Measurements from ENCODE around the gene TMSB15C. TPM values are rescaled to one million over a fixed set of nuclear protein-coding genes. Genes with fewer than 3 reads are reported as not detected.
"Not testable (repeated sequence)": the region's sequence is repeated elsewhere in the genome, so short reads cannot be mapped to it uniquely, and the experiment has no call there.

The TMSB15C gene
- total RNA-seq (1 to 10 TPM; 5.3 to 5.4 TPM), polyA plus RNA-seq (under 1 TPM; 0.86 to 0.99 (median 0.94) TPM), total RNA-seq (0 to 0.17 (median 0.03) reads per million in 6 experiments)

DNA sequence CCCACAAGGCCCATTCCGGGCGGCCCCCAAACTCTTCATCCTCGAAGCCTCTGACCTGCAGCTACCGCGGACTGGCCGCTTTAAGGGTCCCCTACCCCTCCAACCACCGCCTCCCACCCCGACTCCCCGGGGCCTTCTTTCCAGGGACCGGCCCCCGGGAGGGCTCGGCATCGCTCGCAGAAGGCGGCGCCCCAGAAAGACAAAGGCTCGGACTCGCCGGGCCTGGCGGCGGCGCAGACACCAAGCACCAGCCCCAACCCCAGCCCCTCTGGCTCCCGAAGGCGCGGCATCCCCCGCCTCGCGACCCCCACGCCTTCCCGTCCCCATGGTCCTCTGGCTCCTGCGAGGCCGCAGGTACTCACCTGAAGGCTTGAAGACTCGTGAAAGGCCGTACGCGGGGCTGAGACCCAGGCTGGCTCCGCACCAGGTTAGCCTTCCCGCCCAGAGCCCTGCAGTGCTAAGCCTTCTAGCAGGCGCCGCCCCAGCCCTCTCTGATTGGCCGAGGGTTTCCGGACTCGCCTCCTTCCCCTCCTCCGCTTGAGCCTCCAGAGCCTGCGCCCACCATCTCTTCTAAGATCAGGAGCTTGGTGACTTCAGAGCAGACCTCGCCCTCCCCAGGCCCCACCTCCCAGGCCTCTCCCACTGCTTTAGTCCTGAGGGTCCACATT, at the start of gene TMSB15C:
Gene TMSB15C, minus strand, starts transcription at position 459 of the 668 bp plus-strand sequence.
- H3K4me3 Mint-ChIP-seq, H3K27ac Mint-ChIP-seq, H3K36me3 Mint-ChIP-seq, H3K4me1 Mint-ChIP-seq, H3K27me3 Mint-ChIP-seq, H3K9me3 Mint-ChIP-seq, DNase-seq, POLR2A ChIA-PET: not testable (repeated sequence)
- peak; percentile 99 for ATAC-seq

DNA sequence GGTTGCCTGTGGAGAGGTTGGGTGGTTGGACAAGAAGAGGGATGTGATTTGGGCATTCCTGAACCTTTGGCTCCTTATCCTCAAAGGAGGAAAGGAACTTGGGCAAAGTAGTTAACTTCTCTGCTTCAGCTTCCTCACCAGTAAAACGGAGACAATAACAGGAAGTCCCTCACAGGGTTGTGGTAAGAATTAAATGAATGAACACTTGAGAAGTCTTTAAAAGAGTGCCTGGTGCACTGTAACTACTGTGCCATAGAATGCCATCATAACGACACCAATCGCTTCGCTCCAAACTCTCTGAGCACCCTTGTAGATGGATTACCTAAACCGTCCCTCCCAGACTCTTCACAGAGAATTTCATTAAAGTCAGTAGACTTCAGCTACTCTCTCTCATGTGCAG, 46.8 kb upstream of the TMSB15C start:
- H3K27me3 Mint-ChIP-seq: no peaks in the 10 kb centered on the region
- peak; percentile 95 to 96 for ATAC-seq
- POLR2A ChIA-PET: interaction anchor here (0.7 to 1.8 kb wide), 3 partner anchors 10 to 34 kb away, joined by 4 to 9 read pairs (median 7); partner anchors contain the start of genes SLC25A53 and ZCCHC18
- peaks cover 0 to 14% (median 0%) of the 10 kb centered on the region in 3 donors for H3K36me3 Mint-ChIP-seq
- peak overlapping the region; percentile 34 to 83 (median 59) for H3K4me3 Mint-ChIP-seq
- no peaks in the 10 kb centered on the region for H3K9me3 Mint-ChIP-seq
- H3K4me1 Mint-ChIP-seq: peaks cover 12 to 54% (median 29%) of the 10 kb centered on the region in 4 donors
- H3K27ac Mint-ChIP-seq: peak overlapping the region; percentile 64 to 95 (median 93)
- peak in 3 of 10 donors; percentile 8 to 52 (median 39) for DNase-seq

DNA sequence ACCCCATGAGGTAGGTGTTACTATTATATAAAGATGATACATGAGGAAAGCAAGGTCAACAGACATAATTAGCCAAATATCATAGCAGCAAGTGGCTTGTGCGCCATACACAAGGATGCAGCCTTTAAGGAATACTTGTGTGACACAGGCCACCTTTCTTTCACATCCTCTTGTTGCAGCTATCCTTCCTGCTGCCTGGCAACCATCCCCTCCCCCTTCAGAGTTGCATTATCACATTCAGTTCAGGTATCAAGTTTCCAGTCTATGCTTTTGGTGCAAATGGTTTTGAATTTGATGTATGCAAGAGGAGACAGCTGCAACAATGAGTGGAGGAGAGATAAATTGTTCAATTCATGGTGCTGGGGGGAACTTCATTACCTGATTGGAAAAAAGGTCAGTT, 42.7 kb upstream of the TMSB15C start:
- POLR2A ChIA-PET: interaction anchor here (1.0 to 1.4 kb wide), 2 partner anchors 38 to 40 kb away, joined by 3 read pairs; partner anchors contain the start of gene SLC25A53
- H3K27me3 Mint-ChIP-seq: no peaks in the 10 kb centered on the region
- peak overlapping the region in 1 of 10 donors; percentile 72 for H3K27ac Mint-ChIP-seq
- H3K9me3 Mint-ChIP-seq: no peaks in the 10 kb centered on the region
- no peak for ATAC-seq
- H3K4me1 Mint-ChIP-seq: peaks cover 17 to 36% (median 35%) of the 10 kb centered on the region in 4 donors
- H3K36me3 Mint-ChIP-seq: no peaks in the 10 kb centered on the region
- H3K4me3 Mint-ChIP-seq: no peak overlapping the region
- DNase-seq: no peak

DNA sequence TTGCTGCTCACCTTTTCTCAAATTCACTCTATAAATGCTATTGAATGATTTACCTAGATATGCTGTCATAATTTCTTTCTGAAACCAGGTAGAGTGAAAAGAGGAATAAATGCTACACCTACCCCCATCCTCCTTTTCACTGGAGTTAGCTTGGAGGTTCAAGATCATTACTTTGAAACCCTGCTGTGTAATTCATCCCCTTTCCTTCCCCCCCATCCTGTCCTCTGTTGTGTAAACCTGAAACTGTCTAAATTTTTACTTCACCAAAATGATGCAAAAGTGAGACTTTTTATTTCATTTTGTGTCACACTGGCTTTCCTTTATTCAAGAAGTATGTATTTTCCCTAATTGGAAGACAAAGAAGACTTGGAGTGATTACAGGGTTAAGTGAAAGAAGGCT, 41.7 kb upstream of the TMSB15C start:
- Mint-ChIP-seq H3K9me3 (no peaks in the 10 kb centered on the region), H3K4me3 (no peak overlapping the region), H3K36me3 (no peaks in the 10 kb centered on the region), H3K4me1 (peaks cover 12 to 35% (median 32%) of the 10 kb centered on the region in 4 donors), H3K27me3 (no peaks in the 10 kb centered on the region), H3K27ac (peak overlapping the region in 4 of 10 donors; percentile 19 to 75 (median 57))
- POLR2A ChIA-PET: no interaction called here
- DNase-seq (no peak), ATAC-seq (no peak)

DNA sequence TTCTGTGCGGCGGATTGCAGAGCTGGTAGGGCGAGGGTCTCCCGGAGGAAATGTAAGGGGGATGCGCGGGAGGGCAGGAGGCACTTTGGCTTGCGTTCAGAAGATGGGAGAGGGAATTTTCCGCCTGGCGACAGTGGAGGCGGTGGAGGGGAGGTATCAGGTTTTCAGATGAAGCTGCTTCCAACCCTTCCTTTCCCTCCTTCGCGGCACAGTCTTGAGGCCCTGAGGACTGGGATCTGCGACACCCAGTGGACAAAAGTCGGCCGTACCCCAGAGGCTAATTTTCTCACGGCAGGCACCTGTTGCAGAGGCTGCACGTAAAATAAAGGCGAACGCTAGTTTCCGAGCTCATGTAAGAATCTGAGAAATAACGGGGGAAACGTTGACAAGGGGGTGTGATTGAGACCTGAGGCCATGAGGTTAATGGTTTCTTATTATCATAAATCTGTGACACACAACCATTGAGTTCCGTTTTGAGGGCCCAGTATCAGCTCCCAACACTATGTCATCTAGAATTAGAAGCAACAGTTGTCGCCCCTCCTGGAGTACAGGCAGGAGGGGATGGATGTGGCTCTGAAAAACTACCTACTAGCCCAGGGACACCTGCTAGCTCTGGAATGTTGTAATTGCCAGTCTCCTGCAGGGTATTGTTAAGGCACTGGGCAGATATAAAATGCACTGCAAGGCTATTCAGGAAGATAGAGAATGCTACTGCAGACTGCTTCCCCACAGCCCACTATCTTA, 37.4 kb upstream of the TMSB15C start:
- Mint-ChIP-seq H3K27ac (peak overlapping the region; percentile 80 to 98 (median 94)), H3K4me3 (peak overlapping the region; percentile 83 to 95 (median 90)), H3K9me3 (no peaks in the 10 kb centered on the region), H3K4me1 (peaks cover 21 to 59% (median 45%) of the 10 kb centered on the region in 4 donors), H3K36me3 (no peaks in the 10 kb centered on the region), H3K27me3 (no peaks in the 10 kb centered on the region)
- POLR2A ChIA-PET: interaction anchor here (0.6 to 3.1 kb wide), 8 partner anchors 10 to 426 kb away, joined by 3 to 24 read pairs (median 6); partner anchors contain the start of gene SLC25A53
- DNase-seq: peak in 9 of 10 donors; percentile 23 to 71 (median 48)
- ATAC-seq: peak; percentile 50 to 53

DNA sequence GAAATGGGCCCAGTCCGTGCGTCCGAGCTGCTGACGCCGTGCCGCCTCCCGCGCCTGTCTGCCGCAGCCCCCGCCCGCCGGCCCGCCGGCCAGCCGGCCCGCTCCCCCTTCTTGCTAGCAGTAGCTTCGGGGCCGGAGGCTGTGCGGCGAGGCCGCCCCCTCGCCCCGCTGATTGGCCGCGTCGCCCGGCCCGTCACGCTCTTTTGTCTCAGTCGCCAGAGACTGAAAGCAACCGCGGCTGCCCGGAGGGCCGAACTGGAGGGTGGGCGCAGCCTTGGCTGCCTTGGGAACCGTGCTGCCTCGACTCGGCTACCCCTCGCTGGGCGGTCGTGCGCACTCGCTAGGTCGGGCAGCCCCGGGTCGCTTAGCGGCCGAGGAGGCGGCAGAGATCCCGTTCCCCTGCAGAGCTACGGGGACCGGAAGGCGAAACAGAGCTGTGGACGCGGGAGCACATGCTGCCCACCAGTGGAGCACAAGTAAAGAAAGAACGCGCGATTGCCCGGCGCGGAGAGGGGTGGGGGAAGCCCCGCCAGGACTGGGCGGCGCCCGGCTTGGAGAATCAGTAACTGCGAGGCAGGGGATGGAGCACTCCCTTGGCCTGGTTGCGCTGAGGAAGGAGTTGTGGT, 36.4 kb upstream of the TMSB15C start, which contains the start of gene ZCCHC18:
Gene ZCCHC18, plus strand, starts transcription at position 198 of the 626 bp plus-strand sequence. CDS start 1,589 bp downstream, outside the sequence.
- Mint-ChIP-seq H3K36me3 (no peaks in the 10 kb centered on the region), H3K4me1 (peaks cover 15 to 63% (median 47%) of the 10 kb centered on the region in 4 donors), H3K27ac (peak within 1 kb of the TSS; percentile 91 to 98 (median 96)), H3K27me3 (no peaks in the 10 kb centered on the region), H3K4me3 (peak within 1 kb of the TSS; percentile 83 to 95 (median 90)), H3K9me3 (no peaks in the 10 kb centered on the region)
- POLR2A ChIA-PET: interaction anchor here (0.6 to 3.1 kb wide), 6 partner anchors 10 to 46 kb away, joined by 3 to 24 read pairs (median 8); partner anchors contain the start of gene SLC25A53
- ATAC-seq (peak; percentile 28 to 48), DNase-seq (peak in 9 of 10 donors; percentile 9 to 64 (median 22))

DNA sequence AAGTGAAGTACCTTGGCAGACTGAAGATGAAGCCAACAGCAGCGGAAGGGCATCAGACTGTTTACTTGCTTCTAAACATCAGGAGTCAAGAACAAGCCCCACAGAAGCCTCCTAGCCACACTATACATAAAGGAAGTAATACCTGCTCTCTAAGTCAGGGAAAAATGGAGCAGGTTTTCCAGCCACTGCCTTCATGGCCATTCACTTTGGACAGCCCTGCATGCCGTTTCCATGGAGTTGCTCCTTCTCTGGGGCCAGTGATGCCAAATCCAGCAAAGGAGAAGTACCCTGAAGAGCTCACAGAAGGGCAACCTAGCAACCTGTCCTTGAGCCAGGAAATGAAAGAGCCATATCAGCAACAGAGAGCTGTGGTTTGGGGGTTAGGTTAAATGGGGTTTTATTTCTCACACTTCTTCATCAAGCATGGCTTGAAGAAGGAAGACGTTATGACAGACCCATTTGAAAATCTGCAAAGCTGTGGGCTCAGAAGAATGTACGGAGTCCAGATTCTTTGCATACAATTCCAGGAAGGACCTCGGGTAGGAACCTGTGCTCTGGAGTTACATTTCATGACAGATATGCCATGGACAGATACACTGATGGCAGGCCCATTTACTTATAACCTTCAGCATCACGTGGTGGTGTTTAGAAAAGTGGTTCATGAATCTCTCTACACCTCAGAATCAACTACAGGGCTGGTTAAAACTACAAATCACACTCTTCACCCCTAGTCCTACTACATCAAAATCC, 34.6 kb upstream of the TMSB15C start:
- peaks cover 20 to 68% (median 50%) of the 10 kb centered on the region in 4 donors for H3K4me1 Mint-ChIP-seq
- DNase-seq (peak in 5 of 10 donors; percentile 41 to 67 (median 62)), ATAC-seq (peak; percentile 63 to 75)
- not testable (repeated sequence) for H3K9me3 Mint-ChIP-seq, H3K27me3 Mint-ChIP-seq, H3K36me3 Mint-ChIP-seq
- peak overlapping the region; percentile 91 to 98 (median 96) for H3K27ac Mint-ChIP-seq
- POLR2A ChIA-PET: interaction anchor here (1.4 to 3.1 kb wide), 4 partner anchors 25 to 56 kb away, joined by 3 to 24 read pairs (median 6); partner anchors contain the start of genes FAM199X and SLC25A53
- peak overlapping the region; percentile 71 to 94 (median 88) for H3K4me3 Mint-ChIP-seq

DNA sequence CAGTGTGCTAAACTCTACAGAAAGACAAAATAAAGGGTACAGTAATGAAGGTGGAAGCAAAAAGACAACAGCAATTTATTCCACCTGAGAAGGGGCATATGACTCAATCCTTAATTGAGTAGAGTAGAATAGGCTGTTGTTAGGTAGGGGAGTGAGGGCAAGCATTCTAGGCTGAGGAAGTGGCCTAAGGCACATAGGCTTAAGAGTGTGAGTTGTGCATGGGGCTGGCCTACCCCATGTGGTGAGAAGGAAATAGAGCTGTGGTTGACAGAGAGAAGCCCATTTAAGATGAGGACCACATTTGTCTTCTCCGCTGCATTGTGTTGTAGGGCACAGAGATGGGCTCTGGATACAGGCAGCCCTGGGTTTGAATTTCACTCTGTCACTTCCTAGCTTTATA, 32.9 kb upstream of the TMSB15C start:
- H3K36me3 Mint-ChIP-seq: peaks cover 0 to 6% (median 0%) of the 10 kb centered on the region in 3 donors
- POLR2A ChIA-PET: interaction anchor here (1.1 to 1.8 kb wide), 2 partner anchors 10 to 48 kb away, joined by 4 to 6 read pairs; partner anchors contain the start of gene SLC25A53
- peak overlapping the region in 6 of 10 donors; percentile 15 to 91 (median 46) for H3K4me3 Mint-ChIP-seq
- ATAC-seq: no peak
- peak overlapping the region; percentile 36 to 98 (median 87) for H3K27ac Mint-ChIP-seq
- H3K4me1 Mint-ChIP-seq: peaks cover 15 to 54% (median 41%) of the 10 kb centered on the region in 4 donors
- no peak for DNase-seq
- H3K9me3 Mint-ChIP-seq: no peaks in the 10 kb centered on the region
- no peaks in the 10 kb centered on the region for H3K27me3 Mint-ChIP-seq

DNA sequence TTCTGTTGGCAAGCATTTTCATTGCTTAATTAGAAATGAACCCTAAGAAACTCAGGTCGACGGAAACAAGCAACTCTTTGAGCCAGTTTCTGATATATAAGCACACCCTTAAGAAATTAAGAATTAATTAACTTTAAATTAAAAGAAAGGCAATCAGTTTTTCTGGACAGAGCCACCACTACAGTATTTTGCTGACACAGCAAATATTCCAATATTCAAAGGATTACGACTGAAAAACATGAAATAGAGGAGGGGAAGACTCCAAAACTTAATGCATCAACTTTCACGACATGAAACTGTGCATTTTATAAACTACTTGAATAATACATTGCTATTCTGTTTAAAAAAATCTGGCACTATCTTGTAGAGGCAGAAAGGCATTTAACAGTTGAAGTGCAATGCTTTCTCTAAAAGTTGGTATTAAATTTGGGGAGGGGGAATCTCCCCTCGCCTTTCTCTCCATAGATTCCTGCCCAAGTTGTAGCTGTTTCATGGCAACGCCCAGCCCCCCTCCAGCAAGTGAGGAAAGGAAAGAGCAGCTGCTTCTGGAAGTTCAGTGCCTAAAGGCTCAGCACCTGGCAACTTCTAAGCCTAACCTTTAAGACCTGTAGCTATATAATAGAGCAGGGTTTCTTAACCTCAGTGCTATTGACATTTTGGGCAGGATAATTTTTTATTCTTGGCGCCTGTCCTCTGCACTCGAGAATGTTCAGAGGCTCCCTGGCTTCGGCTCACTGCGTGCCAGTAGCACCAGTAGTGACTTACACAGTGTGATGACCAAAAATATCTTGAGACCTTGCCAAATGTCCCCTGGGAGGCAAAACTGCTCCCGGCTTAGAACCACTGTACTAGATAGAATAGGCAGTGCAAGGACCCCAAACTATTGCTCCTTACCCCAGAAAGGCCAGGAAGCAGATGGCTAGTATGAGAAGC, 29.6 kb upstream of the TMSB15C start:
- POLR2A ChIA-PET: no interaction called here
- H3K36me3 Mint-ChIP-seq: peaks cover 0 to 19% (median 0%) of the 10 kb centered on the region in 3 donors
- ATAC-seq (no peak), DNase-seq (no peak)
- H3K27me3 Mint-ChIP-seq: no peaks in the 10 kb centered on the region
- no peaks in the 10 kb centered on the region for H3K9me3 Mint-ChIP-seq
- H3K27ac Mint-ChIP-seq: peak overlapping the region in 6 of 10 donors; percentile 27 to 83 (median 51)
- H3K4me1 Mint-ChIP-seq: peaks cover 15 to 32% (median 26%) of the 10 kb centered on the region in 4 donors
- no peak overlapping the region for H3K4me3 Mint-ChIP-seq

DNA sequence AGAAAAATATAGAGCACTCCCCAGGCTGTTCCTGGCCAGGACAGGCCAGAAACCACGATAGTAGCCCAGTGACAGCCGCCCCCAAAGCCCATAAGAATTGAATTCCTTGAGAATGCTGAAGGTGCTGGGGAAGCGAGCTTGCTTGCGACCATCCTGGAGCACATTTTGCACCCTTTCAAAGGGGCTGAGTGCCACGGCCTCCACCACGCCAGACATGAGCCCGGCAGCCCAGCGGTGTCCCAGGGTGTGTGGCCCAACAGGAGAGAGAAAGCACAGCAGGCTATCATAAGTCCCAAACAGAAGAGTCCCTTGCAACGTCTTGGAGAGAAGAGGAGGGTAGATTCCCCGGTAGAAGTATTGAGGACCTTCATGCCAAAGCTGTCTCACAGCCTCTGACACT, 28.6 kb upstream of the TMSB15C start:
- no peak for DNase-seq
- POLR2A ChIA-PET: no interaction called here
- peaks cover 0 to 19% (median 0%) of the 10 kb centered on the region in 3 donors for H3K36me3 Mint-ChIP-seq
- ATAC-seq: no peak
- no peaks in the 10 kb centered on the region for H3K27me3 Mint-ChIP-seq
- H3K9me3 Mint-ChIP-seq: no peaks in the 10 kb centered on the region
- H3K4me1 Mint-ChIP-seq: peaks cover 11 to 25% (median 18%) of the 10 kb centered on the region in 4 donors
- H3K4me3 Mint-ChIP-seq: no peak overlapping the region
- peak overlapping the region in 1 of 10 donors; percentile 52 for H3K27ac Mint-ChIP-seq

Measured in naive thymus-derived CD8-positive, alpha-beta T cell (primary cell).